Erythroblast (primary cell): Measurements from ENCODE around the gene TFDP1.

Source experiments
- GATA1 ChIP-seq: IDR thresholded peaks from 2 replicates; pipeline ENCODE4 v1.6.1; 2011; ENCODE audit warnings: low read depth, mild to moderate bottlenecking, control low read depth, low read length, moderate library complexity
- POLR2A ChIP-seq: IDR thresholded peaks from 2 replicates; pipeline ENCODE4 v1.6.1; 2011; ENCODE audit warnings: mild to moderate bottlenecking, low read length

DNA sequence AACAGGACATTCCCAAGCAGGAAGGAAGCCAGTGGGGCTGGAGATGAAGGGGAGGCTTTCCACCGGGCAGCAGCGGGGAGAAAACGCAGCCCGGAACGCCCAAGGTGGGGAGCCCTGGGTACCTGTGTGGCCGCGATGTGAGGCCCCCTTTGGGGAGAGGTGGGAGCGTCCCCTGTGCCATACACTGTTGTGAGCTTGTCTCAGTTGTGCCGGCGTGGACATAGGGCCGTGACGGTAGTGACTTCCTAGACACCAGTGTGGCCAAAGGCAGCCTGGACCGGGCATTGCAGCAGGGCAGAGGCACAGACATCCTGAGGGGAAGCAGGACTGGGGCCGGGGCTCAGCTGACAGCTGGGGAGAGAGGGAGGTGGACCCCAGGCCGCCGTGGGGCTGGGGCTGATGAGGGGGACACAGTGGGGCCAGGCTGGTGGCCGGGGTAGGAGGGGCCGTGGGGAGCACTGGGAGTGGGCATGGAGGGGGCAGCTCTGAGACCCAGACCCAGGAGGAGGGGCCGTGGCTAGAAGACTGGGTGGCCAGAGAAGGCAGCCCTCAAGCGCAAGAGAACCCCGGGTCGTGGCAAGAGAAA lies 38.5 kb upstream of the TFDP1 start:
- TF ChIP-seq POLR2A (no peak), GATA1 (no peak)
